ENCODE measurements around the gene SDHAF2.
"Not testable (repeated sequence)": the region's sequence is repeated elsewhere in the genome, so short reads cannot be mapped to it uniquely, and the experiment has no call there.

The SDHAF2 gene

DNA sequence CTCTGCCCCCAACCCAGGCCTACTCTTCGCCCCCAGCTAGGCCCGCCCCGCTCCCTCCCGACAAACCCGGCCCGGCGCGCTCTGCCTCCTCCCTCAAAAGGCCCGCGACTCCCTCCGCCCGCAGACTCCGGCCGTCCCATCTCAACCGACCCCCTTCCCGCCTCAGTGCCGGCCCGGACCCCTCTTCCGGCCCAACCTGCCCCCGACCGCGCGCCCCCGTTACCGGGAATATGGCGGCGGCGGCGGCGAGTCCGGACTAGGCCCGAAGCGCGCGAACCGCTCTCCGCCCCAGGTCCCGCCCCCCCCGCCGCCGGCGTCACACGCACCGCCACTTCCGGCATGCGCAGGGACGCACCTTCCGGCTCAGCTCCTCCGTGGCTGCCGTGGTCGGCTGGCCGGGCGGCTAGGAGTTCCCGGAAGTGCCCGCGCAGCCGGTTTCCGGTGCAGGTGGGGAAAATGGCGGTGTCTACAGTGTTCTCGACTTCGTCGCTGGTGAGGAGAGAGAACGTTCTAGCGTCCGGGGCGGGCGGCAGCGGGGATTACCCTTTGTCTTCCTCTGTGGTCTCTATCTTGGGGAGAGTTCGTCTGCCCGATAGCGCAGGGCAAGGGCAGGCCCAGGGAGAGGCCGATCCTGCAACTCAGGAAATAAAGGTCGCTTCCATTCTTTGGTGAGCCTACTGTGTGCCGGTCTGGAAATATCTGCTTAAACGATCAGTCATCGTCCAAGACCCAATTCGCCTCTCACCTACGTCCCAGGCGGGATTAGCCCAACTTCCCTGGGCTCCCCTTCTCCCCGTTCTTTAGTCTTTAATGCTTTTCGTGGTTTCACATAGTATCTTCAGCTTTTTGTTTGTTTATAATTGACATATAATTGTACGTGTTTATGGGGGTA is at the start of gene SDHAF2, which contains the start of gene CPSF7:
SDHAF2 (plus strand) TSS at position 434 of the 892 bp plus-strand sequence; CDS start at position 457, 23 bp downstream.
CPSF7 (minus strand) TSS at position 285 of the 892 bp plus-strand sequence. CDS start 740 bp downstream, outside the sequence.
- peak; percentile 97 for DNase-seq

GRCh38 chr11:61380884-61381283 is 49.0 kb upstream of the SDHAF2 start:
- DNase-seq = no peak

DNA sequence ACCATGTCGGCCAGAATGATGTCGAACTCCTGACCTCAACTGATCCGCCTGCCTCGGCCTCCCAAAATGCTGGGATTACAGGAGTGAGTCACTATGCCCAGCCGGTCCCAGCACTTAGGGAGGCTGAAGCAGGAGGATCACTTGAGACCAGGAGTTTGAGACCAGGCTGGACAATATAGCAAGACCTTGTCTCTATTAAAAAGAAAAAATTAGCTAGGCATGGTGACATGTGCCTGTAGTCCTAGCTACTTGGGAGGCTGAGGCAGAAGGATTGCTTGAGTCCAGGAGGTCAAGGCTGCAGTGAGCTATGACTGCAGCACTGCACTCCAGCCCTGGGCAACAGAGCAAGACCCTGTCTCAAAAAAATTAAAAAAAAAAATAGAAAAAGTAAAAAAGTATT is 46.1 kb upstream of the SDHAF2 start:
- not testable (repeated sequence) for DNase-seq

GRCh38 chr11:61384271-61385242 is 45.4 kb upstream of the SDHAF2 start:
- no peak for DNase-seq

DNA sequence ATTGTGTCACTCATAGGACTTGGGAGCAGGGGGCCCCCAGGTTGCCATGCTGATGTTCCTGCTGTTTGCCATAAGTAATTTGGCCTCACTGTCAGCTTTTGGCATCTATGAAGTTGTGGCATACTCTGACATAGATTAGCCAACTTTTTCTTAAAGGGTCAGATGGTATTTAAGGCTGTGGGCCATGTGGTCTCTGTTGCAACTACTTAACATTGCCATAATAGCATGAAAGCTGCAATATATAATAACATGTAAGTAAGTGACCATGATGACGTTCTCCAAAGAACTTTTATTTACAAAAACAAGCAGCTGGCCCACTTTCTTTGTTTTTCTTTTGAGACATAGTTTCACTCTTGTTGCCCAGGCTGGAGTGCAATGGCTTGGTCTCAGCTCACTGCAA is 39.8 kb upstream of the SDHAF2 start:
- DNase-seq = no peak

- no peak for DNase-seq
Observed at GRCh38 chr11:61392981-61393595, 36.8 kb upstream of the SDHAF2 start.

GRCh38 chr11:61401173-61401572 is 28.8 kb upstream of the SDHAF2 start:
- no peak for DNase-seq

- DNase-seq = no peak
Observed at GRCh38 chr11:61401573-61401972, 28.4 kb upstream of the SDHAF2 start.

DNA sequence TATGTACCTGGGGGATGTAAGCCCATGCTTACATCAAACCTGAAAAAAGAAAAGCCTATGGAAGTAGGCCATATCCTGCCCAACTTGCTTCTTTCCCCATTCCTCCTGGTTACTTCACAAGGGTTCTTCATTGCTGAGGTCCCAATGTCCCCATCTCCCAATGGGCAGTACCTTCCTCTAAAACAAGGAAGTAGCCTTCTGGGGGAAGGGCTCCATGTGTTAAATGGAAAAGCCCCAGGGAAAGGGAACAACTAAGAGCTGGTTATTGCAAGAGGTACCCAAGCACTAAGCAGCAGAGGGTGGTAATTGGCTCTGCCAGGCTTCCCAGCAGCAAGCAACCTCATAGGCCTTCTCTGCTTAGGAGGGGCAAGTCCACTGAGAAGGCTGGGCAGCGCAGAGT is 26.3 kb upstream of the SDHAF2 start:
- DNase-seq = no peak

DNA sequence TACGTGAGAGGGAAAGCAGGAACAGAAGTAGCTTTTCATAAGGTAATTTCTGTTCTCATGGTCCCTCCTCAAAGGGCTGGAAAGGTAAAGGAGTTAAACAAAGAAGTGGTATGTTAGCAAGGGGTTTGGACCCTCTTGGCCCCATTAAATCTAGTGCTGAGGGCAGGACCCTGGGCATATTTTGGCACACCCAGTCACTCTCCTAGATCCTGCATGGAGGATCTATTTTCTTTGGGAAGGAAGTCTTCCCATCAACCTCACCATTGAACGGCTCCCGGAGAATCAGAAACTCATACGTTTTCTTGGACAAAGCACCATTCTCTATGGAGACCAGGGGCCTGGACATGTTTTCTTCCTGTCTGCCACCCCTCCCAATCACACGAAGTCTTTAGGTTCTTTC is 25.8 kb upstream of the SDHAF2 start:
- DNase-seq = no peak

GRCh38 chr11:61404641-61405040 is 25.3 kb upstream of the SDHAF2 start:
- DNase-seq = no peak

DNA sequence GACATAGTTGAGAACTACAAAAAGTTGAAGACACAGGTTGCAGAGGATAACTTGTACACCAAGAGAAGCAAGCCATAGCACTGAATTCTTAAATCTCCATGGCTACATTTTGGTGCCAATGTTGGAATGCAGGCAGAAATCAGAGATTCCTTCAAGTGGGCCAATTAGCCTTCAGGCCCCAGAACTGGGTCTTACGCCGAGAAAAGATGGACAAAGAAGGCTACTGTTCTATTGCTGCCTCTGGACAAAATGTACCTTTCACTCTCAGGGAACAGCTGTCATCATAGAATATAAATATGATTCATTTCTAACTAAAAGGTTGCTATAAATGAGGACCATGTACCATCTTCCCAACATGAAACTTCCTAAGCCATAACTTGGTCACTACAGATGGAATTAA is 23.9 kb upstream of the SDHAF2 start:
- no peak for DNase-seq

- no peak for DNase-seq
Observed at GRCh38 chr11:61406991-61407728, 22.8 kb upstream of the SDHAF2 start.

DNA sequence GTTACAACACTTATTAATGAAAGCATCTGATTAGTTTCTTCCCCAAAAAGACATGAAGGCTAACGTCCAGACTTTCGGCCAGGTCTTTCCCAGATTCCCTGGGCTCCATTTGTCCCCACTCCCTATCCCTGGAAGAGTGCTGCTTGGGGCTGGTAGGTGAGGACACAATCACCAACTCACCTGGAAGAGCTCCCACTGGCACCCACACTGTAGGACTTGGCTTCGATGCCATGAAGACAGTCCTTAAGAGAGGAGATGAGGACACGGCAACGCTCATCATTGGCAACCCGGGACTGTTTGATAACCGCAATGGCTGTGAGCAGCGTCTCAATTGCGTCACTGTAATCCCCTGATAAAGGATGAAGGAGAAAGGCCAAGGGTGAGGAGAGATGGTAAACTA is 18.3 kb upstream of the SDHAF2 start:
- DNase-seq = no peak

DNA sequence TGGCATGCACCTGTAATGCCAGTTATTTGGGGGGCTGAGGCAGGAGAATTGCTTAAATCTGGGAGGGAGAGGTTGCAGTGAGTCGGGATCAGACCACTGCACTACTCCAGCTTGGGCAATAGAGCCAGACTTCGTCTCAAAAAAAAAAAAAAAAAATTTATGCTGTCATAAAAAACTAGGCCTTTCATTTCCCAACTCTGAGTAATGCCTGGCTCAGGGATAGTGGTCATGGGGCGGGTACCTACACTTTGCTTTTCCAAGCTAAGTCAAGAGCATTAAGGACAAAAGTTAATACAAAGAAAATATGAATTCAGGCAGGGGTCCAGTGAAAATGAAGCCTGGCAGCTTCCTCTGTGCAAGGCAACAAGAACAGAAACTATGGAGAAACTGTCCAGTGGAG is 16.4 kb upstream of the SDHAF2 start:
- DNase-seq = no peak

GRCh38 chr11:61414547-61414946 is 15.4 kb upstream of the SDHAF2 start:
- no peak for DNase-seq

DNA sequence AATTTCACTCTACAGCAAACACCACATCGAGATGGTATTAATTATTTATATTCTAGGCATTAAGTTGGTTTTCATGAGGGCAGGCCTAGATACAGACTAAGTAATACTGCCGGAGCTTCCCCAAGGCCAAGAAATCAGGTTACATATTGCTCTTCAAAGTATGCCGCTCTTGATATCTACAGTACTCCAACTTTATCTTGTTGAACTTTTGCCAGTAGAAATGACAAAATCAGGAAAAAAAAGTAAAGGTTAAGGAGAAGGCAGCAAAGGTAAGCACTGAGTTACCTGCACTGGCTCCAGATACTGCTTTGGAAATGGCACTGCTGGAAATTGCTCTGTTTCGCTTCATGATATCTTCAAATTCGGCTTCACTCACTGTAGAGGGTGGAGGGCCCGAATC is 14.5 kb upstream of the SDHAF2 start:
- no peak for DNase-seq

- DNase-seq = no peak
Observed at GRCh38 chr11:61416941-61417340, 13.0 kb upstream of the SDHAF2 start.

DNA sequence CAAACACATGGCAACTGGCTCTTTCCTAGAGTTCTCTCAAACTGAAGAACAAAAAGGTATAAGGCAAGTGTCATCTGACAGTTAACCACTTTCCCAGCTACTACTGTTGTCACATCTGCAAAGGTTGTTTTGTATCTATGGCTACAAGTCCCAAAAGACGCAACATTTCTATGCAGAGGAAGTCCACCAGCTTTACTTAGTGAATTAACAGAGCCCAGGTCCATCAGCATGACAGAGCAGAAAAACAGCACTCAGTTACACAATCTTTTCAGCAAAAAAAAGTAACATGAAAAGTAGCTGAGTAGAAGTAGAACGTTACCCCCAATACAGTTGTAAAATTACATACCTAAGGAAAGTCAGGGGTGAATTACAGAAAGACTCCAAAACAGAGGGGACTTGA is 12.3 kb upstream of the SDHAF2 start:
- peak; percentile 27 for DNase-seq

- DNase-seq = peak; percentile 23
Observed at GRCh38 chr11:61418136-61418535, 11.8 kb upstream of the SDHAF2 start.

DNA sequence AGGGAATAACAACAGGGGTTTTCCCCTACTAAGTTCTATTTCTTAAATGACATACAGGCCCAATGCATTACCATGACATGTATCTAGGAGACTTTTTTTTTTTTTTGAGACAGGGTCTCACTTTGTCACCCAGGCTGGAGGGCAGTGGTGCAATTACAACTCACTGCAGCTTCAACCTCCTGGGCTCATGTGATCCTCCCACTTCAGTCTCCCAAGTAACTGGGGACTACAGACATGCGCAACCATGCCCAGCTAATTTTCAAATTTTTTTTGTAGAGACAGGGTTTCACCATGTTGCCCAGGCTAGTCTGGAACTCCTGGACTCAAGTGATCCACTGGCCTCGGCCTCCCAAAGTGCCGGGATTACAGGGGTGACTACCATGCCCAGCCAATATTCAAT is 7.7 kb upstream of the SDHAF2 start:
- DNase-seq = no peak
